CD4-positive, alpha-beta T cell treated with Interferon gamma for 1 hour (primary cell): ENCODE measurements around the gene SERTAD1.
"Not testable (repeated sequence)": the region's sequence is repeated elsewhere in the genome, so short reads cannot be mapped to it uniquely, and the experiment has no call there.

Source experiments
- DNase-seq: peaks from one replicate; pipeline ENCODE4 v3.0.0-alpha.2; 2020

SERTAD1 gene, protein sequence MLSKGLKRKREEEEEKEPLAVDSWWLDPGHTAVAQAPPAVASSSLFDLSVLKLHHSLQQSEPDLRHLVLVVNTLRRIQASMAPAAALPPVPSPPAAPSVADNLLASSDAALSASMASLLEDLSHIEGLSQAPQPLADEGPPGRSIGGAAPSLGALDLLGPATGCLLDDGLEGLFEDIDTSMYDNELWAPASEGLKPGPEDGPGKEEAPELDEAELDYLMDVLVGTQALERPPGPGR

DNA sequence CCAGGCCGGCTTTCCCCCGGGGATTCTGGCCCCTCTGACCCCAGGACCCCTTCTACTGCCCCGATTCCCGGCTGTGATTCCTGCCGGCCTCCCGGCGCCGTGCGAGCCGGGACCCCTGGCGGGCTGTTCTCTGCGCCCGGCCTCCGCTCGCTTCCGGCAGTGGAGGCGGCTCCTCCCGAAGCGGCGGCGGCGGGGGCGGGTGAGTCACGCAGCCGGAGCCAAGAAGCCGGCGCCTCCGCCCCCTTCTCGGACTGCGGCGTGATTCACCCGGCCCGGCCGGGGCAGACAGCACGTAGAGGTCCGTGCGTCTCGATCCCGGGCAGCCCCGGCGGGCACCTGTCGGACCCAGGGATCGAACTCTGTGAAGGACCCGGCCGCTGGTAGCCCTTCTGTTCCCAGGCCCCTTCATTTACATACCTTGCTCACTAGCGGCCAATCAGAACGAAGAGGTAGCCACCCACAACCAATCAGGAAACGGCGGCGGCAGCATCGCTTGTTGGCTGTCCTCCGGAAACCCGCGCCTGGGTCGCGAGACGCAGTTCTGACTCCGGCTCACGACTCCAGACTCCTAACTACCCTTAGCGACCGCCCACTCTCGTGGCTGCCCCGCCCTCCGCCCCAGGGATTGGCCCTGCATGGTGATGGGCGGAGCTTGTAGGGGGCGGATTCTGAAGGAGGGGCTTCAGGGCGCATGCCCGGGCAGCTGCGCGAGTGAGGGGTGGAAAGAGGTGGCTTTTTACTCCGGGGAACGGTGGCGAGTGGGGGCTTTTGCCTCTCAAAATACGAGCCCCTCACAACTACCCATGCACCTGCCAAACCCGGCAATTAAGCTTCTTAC, at the start of gene SERTAD1:
Gene SERTAD1, minus strand, starts transcription at position 543 of the 838 bp plus-strand sequence. CDS start 2,446 bp downstream, outside the sequence.
- peak; percentile 100 for DNase-seq

DNA sequence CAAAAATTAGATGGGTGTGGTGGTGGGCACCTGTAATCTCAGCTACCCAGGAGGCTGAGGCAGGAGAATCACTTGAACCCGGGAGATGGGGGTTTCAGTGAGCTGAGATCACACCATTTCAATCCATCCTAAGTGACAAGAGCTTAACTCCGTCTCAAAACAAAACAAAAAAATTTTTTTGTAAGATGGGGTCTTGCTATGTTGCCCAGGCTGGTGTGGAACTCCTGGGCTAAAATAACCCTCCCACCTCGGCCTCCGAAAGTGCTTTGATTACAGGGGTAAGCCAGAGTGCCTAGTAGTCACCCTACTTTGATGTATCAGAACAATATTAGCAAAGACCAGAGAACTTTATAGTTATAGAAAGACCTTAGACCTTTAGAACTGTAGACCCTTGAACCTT, 48.9 kb upstream of the SERTAD1 start:
- no peak for DNase-seq

DNA sequence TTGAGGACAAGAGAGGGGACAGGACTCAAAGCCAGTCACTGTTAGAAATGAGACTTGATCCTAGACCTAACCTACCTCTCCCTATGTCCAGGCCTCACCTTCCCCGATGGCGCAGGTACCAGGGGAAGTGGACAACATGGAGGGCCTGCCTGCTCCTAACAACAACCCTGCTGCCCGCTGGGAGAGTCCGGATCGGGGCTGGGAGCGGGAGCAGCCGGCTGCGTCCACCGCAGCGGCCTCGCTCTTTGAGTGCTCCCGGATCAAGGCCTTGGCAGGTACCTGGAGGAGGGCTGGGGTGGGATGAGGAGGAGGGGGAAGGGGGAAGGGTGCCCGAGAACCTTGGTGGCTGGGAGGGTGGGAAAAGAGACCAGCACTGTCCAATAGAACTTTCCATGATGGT, 46.7 kb upstream of the SERTAD1 start:
- DNase-seq: no peak

DNA sequence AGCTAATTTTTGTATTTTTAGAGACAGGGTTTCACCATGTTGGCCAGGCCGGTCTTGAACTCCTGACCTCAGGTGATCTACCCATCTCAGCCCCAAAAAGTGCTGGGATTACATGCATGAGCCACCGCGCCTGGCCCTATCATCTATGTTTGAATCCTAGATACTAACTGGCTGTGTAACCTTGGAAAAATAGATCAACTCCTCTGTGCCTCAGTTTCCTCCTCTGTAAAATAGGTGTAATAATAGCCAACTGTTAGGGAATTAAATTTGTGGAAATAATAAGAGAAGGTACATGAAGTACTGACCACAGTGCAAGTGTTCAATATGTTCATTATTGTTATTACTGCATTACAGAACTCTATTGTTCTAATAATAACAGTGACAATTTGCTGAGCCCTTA, 45.3 kb upstream of the SERTAD1 start:
- no peak for DNase-seq

DNA sequence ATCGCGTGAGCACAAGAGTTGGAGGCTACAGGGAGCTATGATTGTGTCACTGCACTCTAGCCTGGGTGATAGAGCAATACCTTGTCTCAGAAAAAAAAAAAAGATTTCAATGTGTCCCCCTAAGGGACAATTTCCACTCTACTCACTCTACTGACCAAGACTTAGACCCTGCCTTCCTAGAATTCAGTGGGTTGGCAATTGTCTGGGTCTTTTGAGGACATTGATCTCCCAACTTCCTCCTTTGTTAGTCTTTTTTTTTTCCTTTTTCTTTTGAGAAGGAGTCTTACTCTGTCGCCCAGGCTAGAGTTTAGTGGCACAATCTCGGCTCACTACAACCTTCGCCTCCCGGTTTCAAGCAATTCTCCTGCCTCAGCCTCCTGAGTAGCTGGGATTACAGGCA, 43.2 kb upstream of the SERTAD1 start:
- DNase-seq: no peak

DNA sequence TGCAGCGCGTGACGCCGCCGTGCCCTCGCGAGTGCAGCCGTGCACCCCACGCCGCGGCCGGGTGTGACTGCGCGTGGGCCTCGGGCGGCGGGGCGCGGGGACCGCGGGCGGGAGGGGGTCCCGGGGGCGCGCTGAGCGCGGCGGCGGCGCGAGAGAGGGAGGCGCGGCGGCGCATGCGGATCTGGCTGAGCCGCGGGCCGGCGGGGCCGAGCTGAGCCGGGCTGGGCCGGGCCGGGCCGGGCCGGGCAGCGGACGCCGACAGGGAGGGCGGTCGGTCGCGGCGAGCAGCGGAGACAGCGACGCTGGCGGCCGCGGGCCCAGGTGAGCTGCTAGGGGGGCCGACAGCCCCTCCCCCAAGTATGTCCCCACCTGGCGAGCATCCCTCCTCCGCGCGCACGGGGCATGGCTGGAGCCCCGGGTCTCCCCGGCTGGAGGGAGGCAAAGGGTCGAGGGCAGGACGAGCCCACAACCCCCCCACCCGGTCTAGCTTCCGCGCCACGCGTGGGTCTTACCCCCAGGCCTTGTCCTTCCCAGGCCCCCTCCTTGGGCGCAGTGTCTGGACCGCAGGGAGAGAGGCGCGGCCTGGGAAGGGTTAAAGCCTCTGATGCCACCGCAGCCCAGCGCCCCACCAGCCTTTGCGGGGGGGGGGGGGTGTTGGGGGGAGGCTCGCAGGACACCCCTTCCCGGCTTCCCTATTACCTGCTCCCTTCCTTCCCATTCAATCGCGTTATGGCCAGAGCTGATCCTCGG, 41.4 kb upstream of the SERTAD1 start, which contains the start of gene SPTBN4:
Gene SPTBN4, plus strand, starts transcription at position 17 of the 750 bp plus-strand sequence. CDS start 5,621 bp downstream, outside the sequence.
- DNase-seq: no peak

DNA sequence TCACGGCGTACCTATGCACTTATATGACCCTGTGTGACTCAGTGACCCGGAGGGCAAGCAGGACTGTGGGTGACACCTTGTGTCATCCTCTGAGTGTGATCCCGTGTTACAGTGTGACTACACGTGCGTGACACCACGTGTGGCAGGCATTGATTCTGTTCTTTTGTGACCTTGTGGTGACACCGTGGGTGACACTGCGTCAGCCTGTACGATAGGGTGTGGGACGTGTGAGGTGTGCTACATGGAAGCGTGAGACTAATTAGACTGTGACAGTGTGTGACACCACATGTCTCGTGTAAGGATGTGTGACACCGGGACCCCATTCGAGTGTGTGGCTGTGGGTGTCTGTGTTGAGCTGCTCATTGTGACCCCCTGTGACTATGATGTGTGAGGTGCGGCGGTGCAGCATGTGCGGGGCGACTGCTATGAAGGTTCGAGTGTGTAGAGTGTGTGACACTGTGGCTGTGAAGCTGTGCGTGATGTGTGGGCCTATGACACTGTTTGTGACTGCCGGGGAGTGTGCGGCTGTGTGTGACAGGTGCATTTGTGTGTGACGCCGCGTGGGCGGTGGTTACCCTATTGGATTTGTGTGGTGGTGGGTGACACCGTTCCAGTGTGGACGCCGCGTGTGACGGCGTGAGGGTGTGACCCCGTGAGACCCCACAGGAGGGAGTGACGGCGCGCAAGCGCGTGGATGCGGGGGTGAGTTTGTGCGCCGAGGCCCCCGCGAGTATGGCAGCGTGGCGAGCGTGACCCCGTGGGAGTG, 40.6 kb upstream of the SERTAD1 start:
- peak; percentile 87 for DNase-seq

DNA sequence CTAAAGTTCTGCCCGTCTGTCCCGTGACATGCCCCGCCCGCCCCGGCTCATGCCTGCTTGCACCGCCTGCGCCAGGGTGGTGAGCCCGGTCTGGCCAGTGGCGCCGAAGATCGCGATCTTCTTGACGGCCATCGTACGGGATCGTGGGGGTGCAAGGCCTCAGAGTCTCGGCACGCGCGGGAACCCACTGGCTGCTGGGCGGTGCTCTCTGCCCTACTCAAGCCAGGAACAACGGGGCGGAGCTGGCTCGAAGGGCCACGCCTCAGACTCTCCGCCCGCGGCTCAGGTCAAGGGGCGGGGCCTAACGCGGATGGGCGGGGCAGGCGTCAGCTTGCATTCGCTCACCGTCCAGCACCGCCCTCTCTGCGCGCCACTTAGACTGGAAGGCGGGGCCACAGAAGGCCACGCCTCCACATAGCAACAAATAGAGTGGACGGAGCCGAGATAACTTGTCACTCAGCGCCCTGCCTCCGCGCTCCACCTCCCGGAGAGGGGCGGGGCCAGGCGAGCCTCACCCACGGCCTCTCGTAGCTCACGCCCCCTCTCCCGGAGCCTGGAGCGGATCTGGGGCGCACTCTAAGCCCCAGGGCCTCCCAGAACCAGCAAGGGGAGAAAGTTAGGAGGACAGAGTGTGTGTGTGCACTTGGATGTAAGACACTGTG, 39.9 kb upstream of the SERTAD1 start, which contains the start of gene BLVRB:
Gene BLVRB, minus strand, starts transcription at position 189 of the 662 bp plus-strand sequence. Its CDS starts 57 bp downstream, at position 132.
- peak; percentile 99 for DNase-seq

DNA sequence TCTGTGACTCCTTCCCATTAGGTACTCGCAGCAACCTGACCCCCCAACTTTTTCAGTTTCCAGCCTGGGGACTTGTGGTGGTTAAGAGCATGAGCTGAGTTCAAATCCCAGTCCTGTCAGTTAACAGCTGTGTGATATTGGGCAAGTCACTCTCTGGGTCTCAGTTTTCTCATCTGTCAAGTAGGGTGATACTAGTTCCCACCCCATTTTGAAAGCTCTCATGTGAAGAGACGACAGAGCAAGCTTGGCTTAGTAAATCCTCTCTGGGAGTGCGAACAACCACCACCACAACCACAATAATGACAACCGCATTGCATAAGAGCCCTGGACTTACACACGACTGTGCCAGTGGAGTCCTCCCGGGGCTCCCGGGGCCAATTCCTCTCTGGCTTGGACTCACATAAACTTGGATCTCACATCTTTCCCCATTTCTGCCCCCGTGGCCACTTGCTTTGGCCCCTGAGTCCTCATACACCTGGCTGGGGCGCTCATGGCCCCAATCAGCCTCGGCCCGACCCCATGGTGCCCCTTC, 39.3 kb upstream of the SERTAD1 start:
- peak; percentile 36 for DNase-seq

DNA sequence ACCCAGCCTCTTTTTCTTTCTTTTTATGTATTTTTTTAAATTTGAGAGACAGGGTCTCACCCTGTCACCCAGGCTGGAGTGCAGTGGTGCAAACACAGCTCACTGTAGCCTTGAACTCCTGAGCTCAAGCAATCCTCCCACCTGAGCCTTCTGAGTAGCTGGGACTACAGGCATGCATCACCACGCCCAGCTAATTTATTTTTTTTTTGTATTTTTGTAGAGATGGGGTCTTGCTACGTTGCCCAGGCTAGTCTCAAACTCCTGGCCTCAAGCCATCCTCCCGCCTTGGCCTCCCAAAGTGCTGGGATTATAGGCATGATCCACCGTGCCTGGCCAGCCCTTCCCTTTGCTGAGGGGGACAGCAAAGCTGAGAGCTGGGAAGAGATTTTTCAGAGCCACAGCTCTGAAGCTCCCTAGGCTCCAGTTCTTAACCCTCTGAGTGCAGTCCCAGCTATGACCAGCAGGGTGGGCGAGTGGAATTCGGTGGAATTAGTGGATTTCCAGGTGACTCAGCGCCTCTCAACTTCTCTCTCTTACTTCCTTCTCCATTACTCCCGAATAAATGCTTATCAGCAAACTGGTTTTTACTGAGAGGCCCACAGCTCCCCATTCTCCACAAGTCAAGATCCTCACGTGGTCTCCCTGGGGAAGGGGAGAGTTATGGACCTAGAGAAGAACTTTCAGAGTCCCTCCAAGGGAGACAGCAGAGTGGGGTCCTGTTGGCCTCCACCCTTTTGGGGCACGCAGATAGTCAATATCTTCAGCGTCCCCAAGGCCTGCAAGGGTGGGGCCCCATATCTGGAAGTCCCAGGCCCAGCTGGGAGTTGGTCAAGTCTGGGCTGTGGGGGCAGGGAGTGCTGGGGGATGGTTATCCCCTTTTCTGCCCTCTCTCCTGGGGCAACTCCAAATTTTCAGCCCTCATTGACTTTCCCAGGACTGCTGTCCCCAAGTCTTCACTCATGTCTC, 38.5 kb upstream of the SERTAD1 start:
- peak; percentile 57 for DNase-seq

DNA sequence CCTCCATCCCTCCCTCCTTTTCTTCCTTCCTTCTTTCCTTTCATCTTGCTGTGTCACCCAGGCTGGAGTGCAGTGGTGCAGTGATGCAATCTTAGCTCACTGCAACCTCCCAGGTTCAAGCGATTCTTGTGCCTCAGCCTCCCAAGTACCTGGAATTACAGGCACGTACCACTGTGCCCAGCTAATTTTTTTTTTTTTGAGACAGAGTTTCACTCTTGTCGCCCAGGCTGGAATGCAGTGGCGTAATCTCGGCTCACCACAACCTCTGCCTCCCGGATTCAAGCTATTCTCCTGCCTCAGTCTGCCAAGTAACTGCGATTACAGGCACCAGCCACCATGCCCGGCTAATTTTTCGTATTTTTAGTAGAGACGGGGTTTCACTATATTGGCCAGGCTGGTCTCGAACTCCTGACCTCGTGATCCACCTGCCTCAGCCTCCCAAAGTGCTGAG, 37.8 kb upstream of the SERTAD1 start:
- not testable (repeated sequence) for DNase-seq

DNA sequence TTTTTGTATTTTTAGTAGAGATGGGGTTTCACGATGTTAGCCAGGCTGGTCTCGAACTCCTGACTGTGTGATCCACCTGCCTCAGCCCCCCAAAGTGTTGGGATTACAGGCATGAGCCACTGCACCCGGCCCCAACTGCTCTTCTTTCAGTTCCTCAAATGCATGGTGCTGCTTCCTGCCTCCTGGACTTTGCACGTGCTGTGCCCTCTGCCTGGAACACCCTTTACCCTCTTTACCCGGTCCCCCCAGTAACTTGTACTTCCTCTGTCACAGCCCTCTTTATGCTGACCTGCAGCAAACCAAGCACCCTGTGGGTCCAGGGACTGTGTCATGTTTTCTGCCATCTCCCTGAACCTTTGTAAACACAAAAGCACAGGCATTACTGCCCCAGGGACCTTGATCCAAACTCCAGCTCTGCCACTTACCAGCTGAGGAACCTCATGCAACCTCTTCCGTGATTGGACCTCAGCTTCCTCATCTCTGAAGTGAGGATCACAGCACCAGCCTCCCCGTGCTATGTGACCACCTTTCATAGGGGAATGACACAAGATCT, 36.0 kb upstream of the SERTAD1 start:
- peak; percentile 22 for DNase-seq

DNA sequence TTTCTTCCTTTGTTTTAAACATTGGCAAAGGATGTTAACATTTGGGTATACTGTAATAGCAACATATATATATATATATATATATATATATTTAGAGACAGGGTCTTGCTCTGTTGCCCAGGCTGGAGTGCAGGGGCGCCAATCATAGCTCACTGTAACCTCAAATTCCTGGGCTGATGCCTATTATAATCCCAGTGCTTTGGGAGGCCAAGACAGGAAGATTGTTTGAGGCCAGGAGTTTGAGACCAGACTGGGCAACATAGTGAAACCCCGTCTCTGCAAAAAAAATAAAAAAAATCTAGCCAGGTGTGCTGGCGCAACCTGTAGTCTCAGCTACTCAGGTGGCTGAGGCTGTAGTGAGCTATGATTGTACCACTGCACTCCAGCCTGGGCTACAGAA, 34.4 kb upstream of the SERTAD1 start:
- no peak for DNase-seq

DNA sequence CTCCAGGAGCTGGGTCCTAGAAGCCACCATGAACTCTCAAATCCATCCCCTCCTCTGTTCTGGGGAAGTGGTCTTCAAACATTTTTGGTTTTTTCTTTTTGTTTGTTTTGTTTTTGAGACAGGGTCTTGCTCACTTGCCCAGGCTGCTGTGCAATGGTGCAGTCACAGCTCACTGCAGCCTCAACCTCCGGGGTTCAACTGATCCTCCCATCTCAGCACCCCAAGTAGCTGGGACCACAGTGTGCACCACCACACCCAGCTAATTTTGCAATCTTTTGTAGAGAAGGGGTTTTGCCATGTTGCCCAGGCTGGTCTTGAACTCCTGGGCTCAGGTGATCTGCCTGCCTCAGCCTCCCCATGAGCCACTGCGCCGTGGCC, 32.8 kb upstream of the SERTAD1 start:
- DNase-seq: no peak

DNA sequence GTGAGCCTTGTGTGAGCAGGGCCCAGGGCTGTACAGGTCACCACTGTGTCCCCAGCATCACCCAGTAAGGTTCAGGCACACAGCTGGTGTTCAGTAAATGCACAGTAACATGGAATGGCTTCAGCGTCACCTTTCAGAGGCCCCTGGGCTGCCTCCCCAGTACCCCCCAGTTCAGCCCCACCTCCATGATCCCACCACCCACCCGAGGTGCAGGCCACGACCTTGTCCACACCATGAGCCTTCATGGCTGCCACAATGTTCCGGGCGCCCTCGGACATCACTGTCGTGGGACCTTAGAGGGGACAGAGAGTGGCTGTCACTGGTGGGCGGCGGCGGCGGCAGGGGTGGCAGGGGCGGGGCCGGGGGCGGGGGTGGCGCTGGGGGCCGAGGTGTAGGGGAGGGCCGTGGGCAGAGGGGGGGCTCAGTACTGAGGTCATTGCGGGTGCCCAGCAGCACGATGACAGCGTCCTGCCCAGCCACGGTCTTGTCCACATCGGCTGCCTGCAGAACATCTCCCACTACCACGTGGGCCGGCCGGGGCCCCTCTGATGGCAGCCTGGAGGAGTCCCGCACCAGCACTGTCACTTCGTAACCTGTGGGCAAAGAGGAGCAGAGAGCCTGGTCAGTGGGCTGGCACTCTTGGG, 32.3 kb upstream of the SERTAD1 start:
- no peak for DNase-seq

DNA sequence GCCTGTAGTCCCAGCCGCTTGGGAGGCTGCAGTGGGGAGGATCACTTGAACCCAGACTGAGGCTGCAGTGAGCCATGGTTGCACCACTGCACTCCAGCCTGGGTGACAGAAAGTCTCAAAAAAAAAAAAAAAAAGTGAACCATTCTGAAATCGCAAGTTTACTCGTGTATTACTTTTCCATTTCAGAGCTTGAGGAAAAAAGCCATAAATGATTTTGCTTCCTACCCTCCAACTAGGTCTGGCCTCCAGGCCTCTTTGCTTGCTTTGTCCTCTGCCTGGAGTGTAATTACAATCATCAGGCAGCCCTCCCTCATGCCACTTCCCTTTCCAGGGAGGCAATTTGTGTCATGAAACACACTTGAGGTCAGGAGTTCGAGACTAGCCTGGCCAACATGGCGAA, 31.3 kb upstream of the SERTAD1 start:
- no peak for DNase-seq

DNA sequence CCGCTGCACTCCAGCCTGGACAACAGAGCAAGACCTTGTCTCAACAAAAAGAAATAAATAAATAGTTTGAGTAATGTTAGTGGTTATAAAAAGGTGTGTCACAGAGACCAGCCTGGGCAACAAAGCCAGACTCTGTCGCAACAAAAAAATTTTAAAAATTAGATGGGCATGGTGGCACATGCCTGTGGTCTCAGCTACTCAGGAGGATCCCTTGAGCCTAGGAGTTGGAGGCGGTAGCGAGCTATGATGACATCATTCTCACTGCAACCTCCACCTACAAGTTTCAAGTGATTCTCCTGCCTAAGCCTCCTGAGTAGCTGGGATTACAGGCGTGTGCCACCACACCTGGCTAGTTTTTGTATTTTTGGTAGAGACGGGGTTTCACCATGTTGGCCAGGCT, 28.2 kb upstream of the SERTAD1 start:
- not testable (repeated sequence) for DNase-seq

DNA sequence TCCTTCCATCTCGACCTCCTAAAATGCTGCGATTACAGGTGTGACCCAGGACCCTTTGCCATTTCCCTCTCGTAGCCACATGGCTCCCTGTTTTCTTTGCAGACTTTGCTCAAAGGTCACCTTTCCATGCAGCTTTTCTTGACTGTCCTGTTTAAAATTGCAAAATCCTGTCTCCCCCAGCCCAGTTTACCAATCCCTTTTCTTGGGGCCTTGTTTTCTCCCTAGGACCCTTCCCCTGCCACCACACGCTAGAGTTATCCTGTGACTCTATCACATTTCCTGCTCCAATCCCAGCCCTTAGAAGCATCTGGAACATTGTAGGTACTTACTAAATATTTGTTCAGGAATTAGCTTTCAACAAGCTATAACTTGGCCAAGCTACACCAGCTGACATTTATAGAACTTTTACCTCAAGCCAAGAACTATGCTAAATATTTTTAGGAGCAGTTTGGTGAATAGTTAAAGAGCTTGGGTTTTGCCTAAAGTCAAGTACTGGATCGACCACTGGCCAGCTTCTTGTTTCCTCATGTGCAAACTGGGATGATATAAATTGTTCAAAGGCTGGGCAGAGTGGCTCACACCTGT, 27.5 kb upstream of the SERTAD1 start:
- DNase-seq: no peak

DNA sequence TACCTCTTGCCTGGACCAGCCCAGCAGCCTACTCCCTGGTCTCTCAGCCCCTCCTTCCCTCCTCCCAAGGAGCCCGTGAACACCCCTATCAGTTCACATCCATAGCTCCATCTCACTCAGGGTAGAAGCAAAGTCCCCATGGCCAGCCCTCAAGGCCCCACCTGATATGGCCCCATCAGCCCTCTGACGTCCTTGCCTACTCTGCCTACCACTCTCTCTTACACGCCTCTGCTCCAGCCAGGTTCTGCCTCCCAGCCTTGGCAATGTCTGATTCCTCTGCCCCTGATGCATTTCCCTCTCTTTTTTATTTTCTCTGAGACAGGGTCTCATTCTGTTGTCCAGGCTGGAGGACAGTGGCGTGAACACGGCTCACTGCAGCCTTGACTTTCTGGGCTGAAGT, 26.2 kb upstream of the SERTAD1 start:
- no peak for DNase-seq
